HEK293T (cell line): Measurements from ENCODE around the gene GALNT2.

Experiments
- FOXK2 ChIP-seq: fragments of 450-650 bp; IDR thresholded peaks from 2 replicates; pipeline ENCODE4 v1.6.1; 2016; ENCODE audit warnings: mild to moderate bottlenecking
- FOXM1 ChIP-seq: fragments of 450-650 bp; IDR thresholded peaks from 2 replicates; pipeline ENCODE4 v1.6.1; 2017; ENCODE audit warnings: mild to moderate bottlenecking, borderline replicate concordance
- SP1 ChIP-seq: fragments of 450-650 bp; IDR thresholded peaks from 2 replicates; pipeline ENCODE4 v1.6.1; 2017

DNA sequence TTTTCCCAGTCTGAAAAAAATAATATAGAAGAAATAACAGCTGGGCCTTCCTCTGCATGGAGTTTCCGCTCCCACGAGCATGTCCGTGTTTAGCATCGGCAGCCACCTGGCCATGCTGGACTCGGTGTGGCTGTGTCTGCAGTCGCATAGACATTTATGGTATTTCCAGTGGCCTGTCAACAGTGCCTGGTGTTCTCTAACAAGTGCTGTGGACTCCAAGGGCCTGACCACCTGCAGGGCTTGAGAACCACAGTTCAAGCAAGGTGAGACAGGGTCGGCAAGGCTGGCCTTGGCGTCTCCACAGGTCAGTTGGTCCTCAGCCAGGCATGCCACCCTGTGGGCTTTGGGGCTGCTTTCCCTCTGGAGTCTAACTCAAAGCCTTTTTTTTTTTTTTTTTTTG is 234.3 kb downstream of the GALNT2 start:
- no peak for TF ChIP-seq FOXM1
- no peak for TF ChIP-seq SP1
- no peak for TF ChIP-seq FOXK2
